GM12864 (cell line): ENCODE results near the gene MACROH2A2.

Experiments used
- DNase-seq: peaks from one replicate; pipeline ENCODE4 v3.0.0-alpha.2; 2011; ENCODE audit warnings: low read depth
- H3K4me3 ChIP-seq: 2 replicates; pipeline ENCODE4 v1.5.1; 2011; ENCODE audit warnings: mild to moderate bottlenecking, low read depth, low read length, control low read depth
- TF ChIP-seq, protein P1 (sequence below): IDR thresholded peaks from 2 replicates; pipeline ENCODE4 v1.5.1; 2011; ENCODE audit warnings: low read depth, mild to moderate bottlenecking, moderate library complexity, low read length, control low read depth, inconsistent platforms; ENCODE audit errors: missing control alignments

The MACROH2A2 gene

DNA sequence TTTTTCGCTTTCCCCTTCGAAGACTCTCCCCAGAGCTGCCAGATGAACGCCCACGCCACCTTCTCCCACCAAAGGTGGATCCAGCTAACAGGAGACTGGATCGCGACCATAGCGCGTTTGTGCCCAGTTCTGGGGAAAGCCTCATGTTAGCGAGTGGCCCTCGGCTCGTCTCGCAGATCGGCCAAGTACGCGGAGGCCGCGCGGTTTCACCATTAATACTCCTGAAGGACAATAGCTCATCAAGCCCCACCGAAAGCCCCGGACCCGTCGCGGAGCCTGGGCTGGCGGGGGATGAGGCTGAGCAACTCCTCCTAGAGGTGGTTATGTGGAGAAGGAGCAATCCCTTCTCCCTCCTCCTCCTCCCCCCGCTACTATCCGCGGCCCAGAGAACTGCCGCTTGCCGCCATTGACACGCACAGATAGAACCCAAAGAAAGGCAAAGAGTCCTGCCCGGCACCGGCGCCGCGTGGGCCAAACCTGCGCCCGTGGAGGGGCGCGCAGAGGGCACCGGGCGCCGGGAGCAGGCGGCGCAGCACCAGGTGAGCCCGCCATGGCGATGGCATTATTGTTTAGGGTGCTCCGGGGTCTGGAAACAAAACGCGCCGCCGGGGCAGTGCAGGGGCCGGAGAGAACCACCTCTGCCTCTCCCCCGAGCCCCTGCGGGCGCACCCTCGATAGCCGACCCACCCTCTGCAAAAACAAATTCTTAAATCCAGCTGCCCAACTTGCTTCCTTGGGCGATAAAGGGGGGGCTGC is at the start of gene MACROH2A2:
TSS of gene MACROH2A2 (plus strand) at position 385 of the 756 bp plus-strand sequence. CDS start 22,813 bp downstream, outside the sequence.
- DNase-seq, result no peak
- H3K4me3 ChIP-seq, result no peak within 1 kb of the TSS; the same call in 1 of the 2 replicates
- TF ChIP-seq, protein P1, sequence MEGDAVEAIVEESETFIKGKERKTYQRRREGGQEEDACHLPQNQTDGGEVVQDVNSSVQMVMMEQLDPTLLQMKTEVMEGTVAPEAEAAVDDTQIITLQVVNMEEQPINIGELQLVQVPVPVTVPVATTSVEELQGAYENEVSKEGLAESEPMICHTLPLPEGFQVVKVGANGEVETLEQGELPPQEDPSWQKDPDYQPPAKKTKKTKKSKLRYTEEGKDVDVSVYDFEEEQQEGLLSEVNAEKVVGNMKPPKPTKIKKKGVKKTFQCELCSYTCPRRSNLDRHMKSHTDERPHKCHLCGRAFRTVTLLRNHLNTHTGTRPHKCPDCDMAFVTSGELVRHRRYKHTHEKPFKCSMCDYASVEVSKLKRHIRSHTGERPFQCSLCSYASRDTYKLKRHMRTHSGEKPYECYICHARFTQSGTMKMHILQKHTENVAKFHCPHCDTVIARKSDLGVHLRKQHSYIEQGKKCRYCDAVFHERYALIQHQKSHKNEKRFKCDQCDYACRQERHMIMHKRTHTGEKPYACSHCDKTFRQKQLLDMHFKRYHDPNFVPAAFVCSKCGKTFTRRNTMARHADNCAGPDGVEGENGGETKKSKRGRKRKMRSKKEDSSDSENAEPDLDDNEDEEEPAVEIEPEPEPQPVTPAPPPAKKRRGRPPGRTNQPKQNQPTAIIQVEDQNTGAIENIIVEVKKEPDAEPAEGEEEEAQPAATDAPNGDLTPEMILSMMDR, result no peak

DNA sequence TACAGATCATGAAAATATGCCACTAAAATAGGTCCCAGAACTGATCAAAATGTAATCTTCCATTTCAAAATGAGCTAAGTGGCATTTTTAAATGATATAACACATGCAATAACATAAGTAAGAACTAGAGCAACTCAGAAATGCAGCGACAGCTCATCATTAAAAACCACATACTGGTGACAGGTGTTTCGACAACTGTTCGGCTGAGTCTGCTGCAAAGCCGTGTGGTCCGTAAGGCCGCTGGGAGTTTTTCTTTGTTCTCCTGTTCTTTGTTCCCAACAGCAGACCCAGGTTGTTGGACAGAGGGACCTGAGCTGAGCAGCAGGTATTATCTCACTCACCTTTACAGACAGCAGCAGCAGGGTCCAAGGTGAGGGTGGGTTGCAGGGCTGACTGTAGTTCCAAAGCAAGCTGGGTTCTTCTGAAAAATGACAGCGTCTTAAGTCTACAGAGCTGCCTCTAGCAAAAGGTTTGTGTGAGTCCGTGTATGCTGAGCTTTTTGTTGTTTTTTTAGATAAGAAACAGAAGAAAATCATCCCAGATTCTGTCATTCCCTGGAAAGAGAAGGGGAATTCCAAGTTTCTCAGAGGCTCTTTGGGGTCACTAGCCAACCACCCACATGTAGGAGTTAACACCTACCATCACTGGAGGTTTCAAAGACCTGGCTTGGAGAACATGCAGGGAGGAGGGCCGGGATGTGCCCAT is 45.4 kb upstream of the MACROH2A2 start:
- H3K4me3 ChIP-seq, result no peak overlapping the region
- TF ChIP-seq, protein P1, result no peak
- DNase-seq, result no peak

- DNase-seq, result no peak
- TF ChIP-seq, protein P1, result no peak
Measured at GRCh38 chr10:70031215-70031614, 21.4 kb upstream of the MACROH2A2 start.

DNA sequence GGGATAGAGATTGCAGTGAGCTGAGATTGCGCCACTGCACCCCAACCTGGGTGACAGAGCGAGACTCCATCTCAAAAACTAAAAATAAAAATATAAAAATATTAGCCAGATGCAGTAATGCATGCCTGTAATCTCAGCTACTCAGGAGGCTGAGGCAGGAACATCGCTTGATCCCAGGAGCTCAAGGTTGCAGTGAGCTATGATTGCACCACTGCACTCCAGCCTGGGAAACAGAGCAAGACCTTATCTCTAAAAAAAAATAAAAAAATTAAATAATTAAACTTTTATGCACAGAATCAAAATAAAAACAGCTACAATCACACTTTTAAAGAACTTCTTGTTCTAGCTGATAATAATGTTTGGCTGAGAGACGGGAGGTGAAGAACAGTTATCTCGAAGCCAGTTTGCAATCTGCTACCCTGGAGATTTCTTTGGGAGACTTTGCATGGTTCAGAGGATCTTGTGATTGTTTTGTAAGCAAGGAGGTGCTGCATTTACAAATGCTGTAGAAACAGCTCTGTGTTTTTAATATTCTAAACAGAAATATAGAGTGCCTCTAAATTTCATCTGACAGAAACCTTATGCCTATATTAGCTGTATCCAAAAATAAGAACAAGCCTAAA is 19.9 kb upstream of the MACROH2A2 start:
- DNase-seq, result no peak
- TF ChIP-seq, protein P1, result no peak
- H3K4me3 ChIP-seq, result no peak overlapping the region

More at GRCh38 chr10:70031215-70031614, 21.4 kb upstream of the MACROH2A2 start:
- no peak overlapping the region for H3K4me3 ChIP-seq

- no peak overlapping the region for H3K4me3 ChIP-seq
- no peak for DNase-seq
- TF ChIP-seq, protein P1, result no peak
Measured at GRCh38 chr10:70034232-70034631, 18.4 kb upstream of the MACROH2A2 start.

DNA sequence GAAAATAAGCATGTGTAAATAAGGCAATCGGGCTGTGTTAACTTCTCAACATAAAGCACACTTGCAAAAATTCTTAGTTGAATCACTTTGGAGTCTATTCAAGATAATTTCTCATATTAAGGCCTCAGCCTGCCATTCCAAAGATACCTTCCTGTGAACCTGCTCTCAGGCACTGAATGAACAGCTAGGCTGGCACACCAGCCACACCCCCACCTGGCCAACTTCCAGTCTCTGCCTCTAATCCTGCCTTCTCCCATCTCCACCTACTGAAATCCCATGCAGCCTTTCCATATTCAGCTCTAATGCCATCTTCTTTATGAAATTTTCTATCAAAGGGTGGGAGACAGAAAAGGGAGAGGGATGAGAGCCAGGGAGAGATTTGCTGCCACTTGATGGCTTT is 17.1 kb upstream of the MACROH2A2 start:
- H3K4me3 ChIP-seq, result no peak overlapping the region
- TF ChIP-seq, protein P1, result no peak
- no peak for DNase-seq
